Liver (tissue), 9 donors: ENCODE results near the gene P4HTM. TPM values are rescaled to one million over a fixed set of nuclear protein-coding genes. Genes with fewer than 3 reads are reported as not detected.

Experiments
- DNase-seq: peaks from one replicate; pipeline ENCODE4 v3.0.0-alpha.2; 2017; ENCODE audit warnings: low spot score
- H3K27ac ChIP-seq, 2 donors: one replicate each; pipeline ENCODE4 v1.7.0; 2013; ENCODE audit warnings: inconsistent platforms in 2 of 2, low read length in 2 of 2, control low read depth in 1 of 2, low read depth in 1 of 2, mild to moderate bottlenecking in 1 of 2
- H3K27me3 ChIP-seq, 4 donors: one replicate each; pipeline versions ENCODE4 v1.6.1 to v1.7.0; 2013; ENCODE audit warnings: low read length in 3 of 4, inconsistent platforms in 1 of 4, mild to moderate bottlenecking in 1 of 4, moderate library complexity in 1 of 4; ENCODE audit not compliant: control insufficient read depth in 4 of 4, insufficient read depth in 4 of 4
- H3K36me3 ChIP-seq, 4 donors: one replicate each; pipeline versions ENCODE4 v1.6.1 to v1.7.0; 2013; ENCODE audit warnings: low read length in 3 of 4, mild to moderate bottlenecking in 3 of 4, low read depth in 1 of 4, moderate library complexity in 1 of 4; ENCODE audit not compliant: control insufficient read depth in 4 of 4, insufficient read depth in 3 of 4
- H3K4me1 ChIP-seq, 4 donors: one replicate each; pipeline versions ENCODE4 v1.6.1 to v1.7.0; 2013; ENCODE audit warnings: low read length in 3 of 4, mild to moderate bottlenecking in 3 of 4, moderate library complexity in 1 of 4; ENCODE audit not compliant: control insufficient read depth in 4 of 4, insufficient read depth in 4 of 4
- H3K4me3 ChIP-seq, 3 donors: one replicate each; pipeline versions ENCODE4 v1.6.1 to v1.7.0; 2013; ENCODE audit warnings: low read length in 3 of 3, control low read depth in 1 of 3, low read depth in 1 of 3, mild to moderate bottlenecking in 1 of 3
- H3K9ac ChIP-seq, 2 donors: one replicate each; pipeline ENCODE4 v1.7.0; 2013; ENCODE audit warnings: low read length in 2 of 2, mild to moderate bottlenecking in 2 of 2, moderate library complexity in 2 of 2, control low read depth in 1 of 2, low read depth in 1 of 2
- H3K9me3 ChIP-seq, 4 donors: one replicate each; pipeline versions ENCODE4 v1.6.1 to v1.7.0; 2013; ENCODE audit warnings: low read length in 3 of 4; ENCODE audit not compliant: control insufficient read depth in 4 of 4
- EGR1 ChIP-seq, 2 donors: IDR thresholded peaks; 2 replicates each; pipeline ENCODE4 v1.6.1; 2016 to 2018; ENCODE audit warnings: antibody characterized with exemption in 2 of 2, low read depth in 2 of 2
- FOXA1 ChIP-seq: IDR thresholded peaks from 2 replicates; pipeline ENCODE4 v1.6.1; 2016; ENCODE audit warnings: antibody characterized with exemption
- FOXA2 ChIP-seq: IDR thresholded peaks from 2 replicates; pipeline ENCODE4 v1.6.1; 2016; ENCODE audit warnings: antibody characterized with exemption
- GABPA ChIP-seq, 2 donors: IDR thresholded peaks in 1 of 2; conservative IDR thresholded peaks in 1 of 2; 2 replicates each; pipeline ENCODE4 v1.6.1; 2016; ENCODE audit warnings: antibody characterized with exemption in 2 of 2, mild to moderate bottlenecking in 1 of 2, moderate library complexity in 1 of 2
- HNF4A ChIP-seq, 2 donors: conservative IDR thresholded peaks; 2 replicates each; pipeline ENCODE4 v1.6.1; 2016; ENCODE audit warnings: antibody characterized with exemption in 2 of 2, mild to moderate bottlenecking in 2 of 2
- HNF4G ChIP-seq: IDR thresholded peaks from 2 replicates; pipeline ENCODE4 v1.6.1; 2016; ENCODE audit warnings: antibody characterized with exemption
- JUND ChIP-seq, 2 donors: IDR thresholded peaks; 2 replicates each; pipeline ENCODE4 v1.6.1; 2016; ENCODE audit warnings: antibody characterized with exemption in 2 of 2
- MAX ChIP-seq: IDR thresholded peaks from 2 replicates; pipeline ENCODE4 v1.6.1; 2016; ENCODE audit warnings: antibody characterized with exemption
- NR2F2 ChIP-seq: IDR thresholded peaks from 2 replicates; pipeline ENCODE4 v1.6.1; 2016; ENCODE audit warnings: antibody characterized with exemption
- RAD21 ChIP-seq, 2 donors: IDR thresholded peaks; 2 replicates each; pipeline ENCODE4 v1.6.1; 2016; ENCODE audit warnings: antibody characterized with exemption in 2 of 2, mild to moderate bottlenecking in 2 of 2
- RXRA ChIP-seq, 2 donors: IDR thresholded peaks; 2 replicates each; pipeline ENCODE4 v1.6.1; 2017 to 2018; ENCODE audit warnings: antibody characterized with exemption in 2 of 2, mild to moderate bottlenecking in 1 of 2
- SP1 ChIP-seq: IDR thresholded peaks from 2 replicates; pipeline ENCODE4 v1.6.1; 2018; ENCODE audit warnings: antibody characterized with exemption, mild to moderate bottlenecking
- TAF1 ChIP-seq: conservative IDR thresholded peaks from 2 replicates; pipeline ENCODE4 v1.6.1; 2016; ENCODE audit warnings: antibody characterized with exemption, mild to moderate bottlenecking
- YY1 ChIP-seq: IDR thresholded peaks from 2 replicates; pipeline ENCODE4 v1.6.1; 2016; ENCODE audit warnings: antibody characterized with exemption, mild to moderate bottlenecking
- WGBS: extraction: QIAGEN DNeasy Blood & Tissue Kit; methylation state at CpG from one replicate; pipeline ENCODE4 v1.1.7; 2013; 5-methylcytosine and 5-hydroxymethylcytosine counted together
- polyA plus RNA-seq, 2 donors: library from polyadenylated mRNA; stranded (reverse) in 1 of 2; unstranded in 1 of 2; fragments of 200-250 nt in 1 of 2; fragments of >200 nt in 1 of 2; fragmentation: Nextera tagmentation in 1 of 2; extraction: Ambion mirVana in 1 of 2; gene quantifications; one replicate each; pipeline versions ENCODE4 v1.2.1 to v1.2.3, GENCODE V29; 2013 to 2015
- total RNA-seq, 2 donors: library from RNA; depleted of rRNA; stranded (reverse); fragments of >200 nt; gene quantifications; one replicate each; pipeline ENCODE4 v1.2.3, GENCODE V29; 2014
- TF ChIP-seq, protein P1 (sequence below): IDR thresholded peaks from 2 replicates; pipeline ENCODE4 v1.6.1; 2016; ENCODE audit warnings: antibody characterized with exemption, mild to moderate bottlenecking
- TF ChIP-seq, protein P2 (sequence below): IDR thresholded peaks from 2 replicates; pipeline ENCODE4 v1.6.1; 2016; ENCODE audit warnings: antibody characterized with exemption
- TF ChIP-seq, protein P3 (sequence below): IDR thresholded peaks from 2 replicates; pipeline ENCODE4 v1.6.1; 2016; ENCODE audit warnings: antibody characterized with exemption
- TF ChIP-seq, protein P4 (sequence below): fragments of 150-350 bp; IDR thresholded peaks from 2 replicates; pipeline ENCODE4 v1.5.1; 2017; ENCODE audit warnings: improper control_type of control experiment, low read depth, low read length; ENCODE audit not compliant: missing input control
- donor health status: healthy.
- donor health status: healthy.
- donor health status: healthy.
- donor health status: healthy.
- donor health status: healthy.

Gene P4HTM
- total and polyA plus RNA-seq, 4 donors, result 10.0 to 16.2 (median 11.9) TPM

GRCh38 chr3:48966367-48966766 lies 23.7 kb upstream of the P4HTM start:
- Histone ChIP-seq H3K4me1 (no peaks in the 10 kb centered on the region), H3K27me3 (no peaks in the 10 kb centered on the region), H3K9me3 (no peaks in the 10 kb centered on the region), H3K36me3 (peaks cover 22 to 57% (median 45%) of the 10 kb centered on the region in 4 donors), H3K9ac (no peak overlapping the region), H3K4me3 (no peak overlapping the region), H3K27ac (no peak overlapping the region)
- DNase-seq, result no peak
- WGBS, result 88% methylated on average over 3 of the region's 3 CpGs
- TF ChIP-seq HNF4G (no peak), SP1 (no peak), MAX (no peak), RXRA (IDR thresholded peaks at IDR 0.05) (no peak), HNF4A (conservative IDR thresholded peaks at IDR 0.05) (no peak), EGR1 (IDR thresholded peaks at IDR 0.05; ENCODE audit: low read depth in 2 of 2) (no peak), RAD21 (IDR thresholded peaks at IDR 0.05) (no peak), JUND (IDR thresholded peaks at IDR 0.05) (no peak), GABPA (IDR thresholded peaks at IDR 0.05 in 1 of 2, conservative IDR thresholded peaks at IDR 0.05 in 1 of 2) (no peak), FOXA1 (no peak), TAF1 (no peak), FOXA2 (no peak)
- TF ChIP-seq, protein P1, sequence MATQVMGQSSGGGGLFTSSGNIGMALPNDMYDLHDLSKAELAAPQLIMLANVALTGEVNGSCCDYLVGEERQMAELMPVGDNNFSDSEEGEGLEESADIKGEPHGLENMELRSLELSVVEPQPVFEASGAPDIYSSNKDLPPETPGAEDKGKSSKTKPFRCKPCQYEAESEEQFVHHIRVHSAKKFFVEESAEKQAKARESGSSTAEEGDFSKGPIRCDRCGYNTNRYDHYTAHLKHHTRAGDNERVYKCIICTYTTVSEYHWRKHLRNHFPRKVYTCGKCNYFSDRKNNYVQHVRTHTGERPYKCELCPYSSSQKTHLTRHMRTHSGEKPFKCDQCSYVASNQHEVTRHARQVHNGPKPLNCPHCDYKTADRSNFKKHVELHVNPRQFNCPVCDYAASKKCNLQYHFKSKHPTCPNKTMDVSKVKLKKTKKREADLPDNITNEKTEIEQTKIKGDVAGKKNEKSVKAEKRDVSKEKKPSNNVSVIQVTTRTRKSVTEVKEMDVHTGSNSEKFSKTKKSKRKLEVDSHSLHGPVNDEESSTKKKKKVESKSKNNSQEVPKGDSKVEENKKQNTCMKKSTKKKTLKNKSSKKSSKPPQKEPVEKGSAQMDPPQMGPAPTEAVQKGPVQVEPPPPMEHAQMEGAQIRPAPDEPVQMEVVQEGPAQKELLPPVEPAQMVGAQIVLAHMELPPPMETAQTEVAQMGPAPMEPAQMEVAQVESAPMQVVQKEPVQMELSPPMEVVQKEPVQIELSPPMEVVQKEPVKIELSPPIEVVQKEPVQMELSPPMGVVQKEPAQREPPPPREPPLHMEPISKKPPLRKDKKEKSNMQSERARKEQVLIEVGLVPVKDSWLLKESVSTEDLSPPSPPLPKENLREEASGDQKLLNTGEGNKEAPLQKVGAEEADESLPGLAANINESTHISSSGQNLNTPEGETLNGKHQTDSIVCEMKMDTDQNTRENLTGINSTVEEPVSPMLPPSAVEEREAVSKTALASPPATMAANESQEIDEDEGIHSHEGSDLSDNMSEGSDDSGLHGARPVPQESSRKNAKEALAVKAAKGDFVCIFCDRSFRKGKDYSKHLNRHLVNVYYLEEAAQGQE, result no peak
- TF ChIP-seq, protein P2, sequence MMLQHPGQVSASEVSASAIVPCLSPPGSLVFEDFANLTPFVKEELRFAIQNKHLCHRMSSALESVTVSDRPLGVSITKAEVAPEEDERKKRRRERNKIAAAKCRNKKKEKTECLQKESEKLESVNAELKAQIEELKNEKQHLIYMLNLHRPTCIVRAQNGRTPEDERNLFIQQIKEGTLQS, result no peak
- TF ChIP-seq, protein P3, sequence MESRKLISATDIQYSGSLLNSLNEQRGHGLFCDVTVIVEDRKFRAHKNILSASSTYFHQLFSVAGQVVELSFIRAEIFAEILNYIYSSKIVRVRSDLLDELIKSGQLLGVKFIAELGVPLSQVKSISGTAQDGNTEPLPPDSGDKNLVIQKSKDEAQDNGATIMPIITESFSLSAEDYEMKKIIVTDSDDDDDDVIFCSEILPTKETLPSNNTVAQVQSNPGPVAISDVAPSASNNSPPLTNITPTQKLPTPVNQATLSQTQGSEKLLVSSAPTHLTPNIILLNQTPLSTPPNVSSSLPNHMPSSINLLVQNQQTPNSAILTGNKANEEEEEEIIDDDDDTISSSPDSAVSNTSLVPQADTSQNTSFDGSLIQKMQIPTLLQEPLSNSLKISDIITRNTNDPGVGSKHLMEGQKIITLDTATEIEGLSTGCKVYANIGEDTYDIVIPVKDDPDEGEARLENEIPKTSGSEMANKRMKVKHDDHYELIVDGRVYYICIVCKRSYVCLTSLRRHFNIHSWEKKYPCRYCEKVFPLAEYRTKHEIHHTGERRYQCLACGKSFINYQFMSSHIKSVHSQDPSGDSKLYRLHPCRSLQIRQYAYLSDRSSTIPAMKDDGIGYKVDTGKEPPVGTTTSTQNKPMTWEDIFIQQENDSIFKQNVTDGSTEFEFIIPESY, result no peak
- TF ChIP-seq, protein P4, sequence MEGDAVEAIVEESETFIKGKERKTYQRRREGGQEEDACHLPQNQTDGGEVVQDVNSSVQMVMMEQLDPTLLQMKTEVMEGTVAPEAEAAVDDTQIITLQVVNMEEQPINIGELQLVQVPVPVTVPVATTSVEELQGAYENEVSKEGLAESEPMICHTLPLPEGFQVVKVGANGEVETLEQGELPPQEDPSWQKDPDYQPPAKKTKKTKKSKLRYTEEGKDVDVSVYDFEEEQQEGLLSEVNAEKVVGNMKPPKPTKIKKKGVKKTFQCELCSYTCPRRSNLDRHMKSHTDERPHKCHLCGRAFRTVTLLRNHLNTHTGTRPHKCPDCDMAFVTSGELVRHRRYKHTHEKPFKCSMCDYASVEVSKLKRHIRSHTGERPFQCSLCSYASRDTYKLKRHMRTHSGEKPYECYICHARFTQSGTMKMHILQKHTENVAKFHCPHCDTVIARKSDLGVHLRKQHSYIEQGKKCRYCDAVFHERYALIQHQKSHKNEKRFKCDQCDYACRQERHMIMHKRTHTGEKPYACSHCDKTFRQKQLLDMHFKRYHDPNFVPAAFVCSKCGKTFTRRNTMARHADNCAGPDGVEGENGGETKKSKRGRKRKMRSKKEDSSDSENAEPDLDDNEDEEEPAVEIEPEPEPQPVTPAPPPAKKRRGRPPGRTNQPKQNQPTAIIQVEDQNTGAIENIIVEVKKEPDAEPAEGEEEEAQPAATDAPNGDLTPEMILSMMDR, result no peak

- WGBS, result 87% methylated on average over 7 of the region's 7 CpGs
- H3K36me3 ChIP-seq, result peaks cover 23 to 62% (median 49%) of the 10 kb centered on the region in 4 donors
- H3K4me1 ChIP-seq, result no peaks in the 10 kb centered on the region
- TF ChIP-seq RAD21 (IDR thresholded peaks at IDR 0.05) (no peak), RXRA (IDR thresholded peaks at IDR 0.05) (no peak), TAF1 (no peak), HNF4A (conservative IDR thresholded peaks at IDR 0.05) (no peak), HNF4G (no peak), SP1 (no peak), GABPA (IDR thresholded peaks at IDR 0.05 in 1 of 2, conservative IDR thresholded peaks at IDR 0.05 in 1 of 2) (no peak), FOXA2 (no peak), JUND (IDR thresholded peaks at IDR 0.05) (no peak), YY1 (no peak), NR2F2 (no peak)
- TF ChIP-seq, protein P2, result no peak
- TF ChIP-seq, protein P1, result no peak
Measured at GRCh38 chr3:48966876-48967361, 23.1 kb upstream of the P4HTM start.

More at GRCh38 chr3:48966876-48967361, 23.1 kb upstream of the P4HTM start:
- Histone ChIP-seq H3K9me3 (no peaks in the 10 kb centered on the region), H3K4me3 (no peak overlapping the region), H3K9ac (no peak overlapping the region), H3K27me3 (no peaks in the 10 kb centered on the region), H3K27ac (no peak overlapping the region)
- DNase-seq, result no peak
